ENCODE data around the gene PANK4. TPM values are rescaled to one million over a fixed set of nuclear protein-coding genes. Genes with fewer than 3 reads are reported as not detected.
A peak's percentile ranks its signal among the peaks of the same experiment; 100 is the strongest.

PANK4 gene
- total and polyA plus RNA-seq, 9 of the 15 experiments (the other 6 are each of a cell fraction or from before 2014, with no cell fraction given) = 0.93 to 55.6 (median 31.5) TPM

DNA sequence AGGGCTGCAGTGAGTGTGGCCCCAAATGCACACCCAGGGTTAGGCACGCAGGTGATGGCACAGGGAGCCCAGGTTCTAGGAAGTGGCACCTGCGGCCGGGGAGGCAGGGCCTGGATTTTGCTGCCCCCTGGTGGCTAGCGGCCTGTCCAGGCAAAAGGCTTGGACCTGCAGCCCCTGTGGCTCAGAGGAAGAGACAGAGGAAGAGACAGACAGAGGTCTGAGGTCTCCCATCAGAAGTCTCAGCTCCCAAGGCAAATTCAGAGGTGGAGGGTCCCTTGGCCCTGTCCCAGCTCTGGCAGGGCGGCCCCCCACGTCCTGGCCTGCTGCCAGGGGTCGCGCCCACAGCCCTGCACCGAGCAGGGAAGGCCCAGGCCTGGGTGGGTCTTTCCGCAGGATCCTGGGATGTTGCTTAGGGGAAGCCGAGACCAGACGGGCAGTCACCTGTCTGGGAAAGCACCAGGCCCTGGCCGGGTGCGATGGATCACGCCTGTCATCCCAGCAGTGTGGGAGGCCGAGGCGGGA lies 21.7 kb upstream of the PANK4 start (continued):
- no peak for TF ChIP-seq NEUROD1 (IDR thresholded peaks at IDR 0.05; ENCODE audit: borderline replicate concordance, low read depth, low read length, partially characterized antibody)
- no peak for TF ChIP-seq SIN3A (IDR thresholded peaks at IDR 0.05; ENCODE audit: borderline replicate concordance in 2 of 2, control insufficient read depth in 1 of 2, low read depth in 2 of 2, low read length in 2 of 2)
- TF ChIP-seq MYC (IDR thresholded peaks at IDR 0.05; ENCODE audit: low read depth, low read length) = peak; percentile 47; the same call in 1 of the 2 replicates
- TF ChIP-seq MYC (CRISPR knock-in tag; IDR thresholded peaks at IDR 0.05; ENCODE audit: borderline replicate concordance, low read depth) = 0 out of 2 replicates have a peak, but pooled peaks have one; percentile 32
- no peak for TF ChIP-seq GABPA (tag; conservative IDR thresholded peaks at IDR 0.05; ENCODE audit: low read depth)
- TF ChIP-seq STAG1 (CRISPR knock-in tag; IDR thresholded peaks at IDR 0.05; ENCODE audit: borderline replicate concordance) = peak; percentile 72; the same call in 1 of the 2 replicates
- TF ChIP-seq EP300 (IDR thresholded peaks at IDR 0.05; ENCODE audit: low read length) = no peak
- TF ChIP-seq, protein P1, sequence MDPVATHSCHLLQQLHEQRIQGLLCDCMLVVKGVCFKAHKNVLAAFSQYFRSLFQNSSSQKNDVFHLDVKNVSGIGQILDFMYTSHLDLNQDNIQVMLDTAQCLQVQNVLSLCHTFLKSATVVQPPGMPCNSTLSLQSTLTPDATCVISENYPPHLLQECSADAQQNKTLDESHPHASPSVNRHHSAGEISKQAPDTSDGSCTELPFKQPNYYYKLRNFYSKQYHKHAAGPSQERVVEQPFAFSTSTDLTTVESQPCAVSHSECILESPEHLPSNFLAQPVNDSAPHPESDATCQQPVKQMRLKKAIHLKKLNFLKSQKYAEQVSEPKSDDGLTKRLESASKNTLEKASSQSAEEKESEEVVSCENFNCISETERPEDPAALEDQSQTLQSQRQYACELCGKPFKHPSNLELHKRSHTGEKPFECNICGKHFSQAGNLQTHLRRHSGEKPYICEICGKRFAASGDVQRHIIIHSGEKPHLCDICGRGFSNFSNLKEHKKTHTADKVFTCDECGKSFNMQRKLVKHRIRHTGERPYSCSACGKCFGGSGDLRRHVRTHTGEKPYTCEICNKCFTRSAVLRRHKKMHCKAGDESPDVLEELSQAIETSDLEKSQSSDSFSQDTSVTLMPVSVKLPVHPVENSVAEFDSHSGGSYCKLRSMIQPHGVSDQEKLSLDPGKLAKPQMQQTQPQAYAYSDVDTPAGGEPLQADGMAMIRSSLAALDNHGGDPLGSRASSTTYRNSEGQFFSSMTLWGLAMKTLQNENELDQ (CRISPR knock-in tag; IDR thresholded peaks at IDR 0.05; ENCODE audit: borderline replicate concordance) = no peak
- TF ChIP-seq, protein P2, sequence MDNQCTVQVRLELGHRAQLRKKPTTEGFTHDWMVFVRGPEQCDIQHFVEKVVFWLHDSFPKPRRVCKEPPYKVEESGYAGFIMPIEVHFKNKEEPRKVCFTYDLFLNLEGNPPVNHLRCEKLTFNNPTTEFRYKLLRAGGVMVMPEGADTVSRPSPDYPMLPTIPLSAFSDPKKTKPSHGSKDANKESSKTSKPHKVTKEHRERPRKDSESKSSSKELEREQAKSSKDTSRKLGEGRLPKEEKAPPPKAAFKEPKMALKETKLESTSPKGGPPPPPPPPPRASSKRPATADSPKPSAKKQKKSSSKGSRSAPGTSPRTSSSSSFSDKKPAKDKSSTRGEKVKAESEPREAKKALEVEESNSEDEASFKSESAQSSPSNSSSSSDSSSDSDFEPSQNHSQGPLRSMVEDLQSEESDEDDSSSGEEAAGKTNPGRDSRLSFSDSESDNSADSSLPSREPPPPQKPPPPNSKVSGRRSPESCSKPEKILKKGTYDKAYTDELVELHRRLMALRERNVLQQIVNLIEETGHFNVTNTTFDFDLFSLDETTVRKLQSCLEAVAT (IDR thresholded peaks at IDR 0.05) = no peak
- no peak for TF ChIP-seq ZNF316 (IDR thresholded peaks at IDR 0.05)
- TF ChIP-seq SNRNP70 (optimal IDR thresholded peaks at IDR 0.05; ENCODE audit: low read depth, low read length) = no peak
- no peak for TF ChIP-seq UBTF (IDR thresholded peaks at IDR 0.05; ENCODE audit: borderline replicate concordance in 1 of 2, low read depth in 2 of 2, low read length in 2 of 2)
- peak; percentile 4; the same call in 1 of the 2 replicates for TF ChIP-seq NFIX (CRISPR knock-in tag; IDR thresholded peaks at IDR 0.05; ENCODE audit: low read depth)
- 0 out of 2 replicates have a peak, but pooled peaks have one; percentile 52 for TF ChIP-seq E2F1 (CRISPR knock-in tag; IDR thresholded peaks at IDR 0.05)
- peak; percentile 53; the same call in 1 of the 2 replicates for TF ChIP-seq RB1 (IDR thresholded peaks at IDR 0.05; ENCODE audit: low read depth)
- no peak for TF ChIP-seq ZNF23 (CRISPR knock-in tag; IDR thresholded peaks at IDR 0.05)
- TF ChIP-seq RBM34 (IDR thresholded peaks at IDR 0.05; ENCODE audit: borderline replicate concordance, insufficient read depth, low read length) = no peak
- peak; percentile 32 for TF ChIP-seq RBBP5 (IDR thresholded peaks at IDR 0.05; ENCODE audit: borderline replicate concordance, insufficient read depth, low read length, poor library complexity, severe bottlenecking)
- TF ChIP-seq ZNF12 (CRISPR knock-in tag; IDR thresholded peaks at IDR 0.05) = peak; percentile 45; the same call in 1 of the 2 replicates
- no peak for TF ChIP-seq NFRKB (IDR thresholded peaks at IDR 0.05; ENCODE audit: low read depth)
- TF ChIP-seq ZFP36 (IDR thresholded peaks at IDR 0.05; ENCODE audit: low read depth, low read length, partially characterized antibody) = peak; percentile 40
